H1 (cell line): ENCODE results near the gene DAP. TPM values are rescaled to one million over a fixed set of nuclear protein-coding genes. Genes with fewer than 3 reads are reported as not detected.

ENCODE experiments used
- CTCF ChIA-PET: fragments of 300-600 bp; sonication (Branson Sonifier 250); formaldehyde crosslinking; loops from one replicate; lab custom pipeline; 2021; ENCODE audit not compliant: partially characterized antibody; lab: Charles Lee
- POLR2A ChIA-PET: fragments of 300-600 bp; sonication (Branson Sonifier 250); formaldehyde crosslinking; loops from one replicate; lab custom pipeline; 2021; ENCODE audit warnings: inconsistent platforms; ENCODE audit not compliant: partially characterized antibody; lab: Charles Lee
- DNase-seq, 2 experiments: peaks; one replicate each; pipeline versions ENCODE4 v3.0.0 to v3.0.0-alpha.2; 2010 to 2022; ENCODE audit warnings: low spot score in 2 of 2, low read depth in 1 of 2, mixed read lengths in 1 of 2
- FAIRE-seq: peaks from 2 replicates; lab custom pipeline; 2011; peaks lifted over from hg19 to GRCh38; lab: Jason Lieb, UNC
- H2AFZ ChIP-seq: 2 replicates; pipeline ENCODE4 v1.8.1; 2012; ENCODE audit warnings: low read length, inconsistent platforms
- H2AK5ac ChIP-seq: 2 replicates; pipeline ENCODE4 v1.6.1; 2013; ENCODE audit warnings: low read depth, low read length
- H2BK120ac ChIP-seq: replicated peaks from 2 replicates; pipeline ENCODE3; 2013; ENCODE audit warnings: low read depth, low read length, inconsistent platforms
- H2BK12ac ChIP-seq: 2 replicates; pipeline ENCODE4 v1.6.1; 2013; ENCODE audit warnings: low read depth, low read length
- H2BK15ac ChIP-seq: 2 replicates; pipeline ENCODE4 v1.6.1; 2013; ENCODE audit warnings: low read length
- H2BK20ac ChIP-seq: 2 replicates; pipeline ENCODE4 v1.6.1; 2013; ENCODE audit warnings: low read length
- H2BK5ac ChIP-seq: 2 replicates; pipeline ENCODE4 v1.6.1; 2013; ENCODE audit warnings: low read depth, low read length
- H3K14ac ChIP-seq: 2 replicates; pipeline ENCODE4 v1.6.1; 2013; ENCODE audit warnings: inconsistent platforms; ENCODE audit not compliant: insufficient read length
- H3K18ac ChIP-seq: 2 replicates; pipeline ENCODE4 v1.6.1; 2013; ENCODE audit warnings: low read length; ENCODE audit errors: extremely low read depth
- H3K23ac ChIP-seq: 2 replicates; pipeline ENCODE4 v1.6.1; 2013; ENCODE audit warnings: inconsistent platforms; ENCODE audit not compliant: insufficient read length
- H3K23me2 ChIP-seq: 2 replicates; pipeline ENCODE4 v1.6.1; 2013; ENCODE audit warnings: low read depth, low read length
- H3K27ac ChIP-seq: 2 replicates; pipeline ENCODE4 v1.6.1; 2011; ENCODE audit warnings: low read depth, low read length, inconsistent platforms
- H3K27me3 ChIP-seq, 4 experiments: replicated peaks in 1 of 4; 1 replicate in 1 of 4; 2 replicates in 3 of 4; pipeline versions ENCODE4 v1.6.1 to v1.8.1; 2011 to 2013; ENCODE audit warnings: low read length in 3 of 4, mild to moderate bottlenecking in 3 of 4, inconsistent platforms in 2 of 4, mixed read lengths in 2 of 4, moderate library complexity in 1 of 4; ENCODE audit not compliant: control insufficient read depth in 3 of 4, insufficient read depth in 3 of 4; ENCODE audit errors: extremely low read depth in 1 of 4
- H3K36me3 ChIP-seq, 4 experiments: 2 replicates each; pipeline versions ENCODE4 v1.6.1 to v1.8.1; 2011 to 2013; ENCODE audit warnings: mild to moderate bottlenecking in 4 of 4, low read length in 3 of 4, moderate library complexity in 2 of 4, control low read depth in 1 of 4, inconsistent platforms in 1 of 4; ENCODE audit not compliant: insufficient read depth in 4 of 4, control insufficient read depth in 2 of 4
- H3K4ac ChIP-seq: replicated peaks from 2 replicates; pipeline ENCODE3; 2013; ENCODE audit warnings: low read length, low read depth, mixed read lengths, inconsistent platforms; ENCODE audit not compliant: insufficient read length
- H3K4me1 ChIP-seq, 4 experiments: replicated peaks in 1 of 4; 1 replicate in 1 of 4; 2 replicates in 3 of 4; pipeline versions ENCODE4 v1.6.1 to v1.8.1; 2011 to 2013; ENCODE audit warnings: low read length in 3 of 4, inconsistent platforms in 2 of 4, mixed read lengths in 1 of 4; ENCODE audit not compliant: insufficient read depth in 4 of 4, control insufficient read depth in 3 of 4
- H3K4me2 ChIP-seq, 2 experiments: 2 replicates each; pipeline versions ENCODE4 v1.6.1 to v1.8.1; 2011 to 2013; ENCODE audit warnings: low read depth in 2 of 2, low read length in 2 of 2, control low read depth in 1 of 2, inconsistent platforms in 1 of 2, mild to moderate bottlenecking in 1 of 2; ENCODE audit not compliant: insufficient read depth in 1 of 2
- H3K4me3 ChIP-seq, 4 experiments: fragments of 200-600, 300-600 bp in 1 of 4; sonication (generic), shearing (Covaris generic), sonication (Bioruptor Twin) in 1 of 4; 2 replicates each; pipeline versions ENCODE4 v1.5.1 to v1.8.1; 2011 to 2016; ENCODE audit warnings: low read length in 4 of 4, low read depth in 3 of 4, control low read depth in 2 of 4, inconsistent platforms in 2 of 4, mild to moderate bottlenecking in 2 of 4, mixed read lengths in 1 of 4, moderate library complexity in 1 of 4; ENCODE audit not compliant: insufficient read depth in 2 of 4; ENCODE audit errors: extremely low read depth in 1 of 4
- H3K56ac ChIP-seq: replicated peaks from 2 replicates; pipeline ENCODE3; 2013; ENCODE audit warnings: low read depth, mild to moderate bottlenecking, mixed read lengths, low read length, inconsistent platforms; ENCODE audit not compliant: insufficient read length
- H3K79me1 ChIP-seq: 2 replicates; pipeline ENCODE4 v1.6.1; 2013; ENCODE audit warnings: low read depth, low read length, control low read depth
- H3K79me2 ChIP-seq, 2 experiments: 2 replicates each; pipeline versions ENCODE4 v1.6.1 to v1.8.1; 2012 to 2013; ENCODE audit warnings: low read length in 2 of 2, mild to moderate bottlenecking in 2 of 2, inconsistent platforms in 1 of 2; ENCODE audit not compliant: insufficient read depth in 2 of 2, control insufficient read depth in 1 of 2
- H3K9ac ChIP-seq, 4 experiments: replicated peaks in 1 of 4; 1 replicate in 1 of 4; 2 replicates in 3 of 4; pipeline versions ENCODE4 v1.6.1 to v1.8.1; 2011 to 2013; ENCODE audit warnings: low read depth in 3 of 4, low read length in 3 of 4, control low read depth in 2 of 4, mild to moderate bottlenecking in 2 of 4, moderate library complexity in 2 of 4, inconsistent platforms in 1 of 4; ENCODE audit errors: extremely low read depth in 1 of 4
- H3K9me3 ChIP-seq, 2 experiments: 2 replicates each; pipeline versions ENCODE4 v1.6.1 to v1.8.1; 2012 to 2013; ENCODE audit warnings: mild to moderate bottlenecking in 2 of 2, moderate library complexity in 2 of 2, control low read depth in 1 of 2, inconsistent platforms in 1 of 2, low read depth in 1 of 2, low read length in 1 of 2, mixed read lengths in 1 of 2; ENCODE audit not compliant: insufficient read depth in 2 of 2
- H4K20me1 ChIP-seq, 2 experiments: replicated peaks in 1 of 2; 2 replicates each; pipeline versions ENCODE3 to v1.8.1; 2011 to 2013; ENCODE audit warnings: inconsistent platforms in 2 of 2, low read length in 2 of 2, mild to moderate bottlenecking in 1 of 2; ENCODE audit not compliant: insufficient read depth in 2 of 2, control insufficient read depth in 1 of 2
- H4K5ac ChIP-seq: 2 replicates; pipeline ENCODE4 v1.6.1; 2013; ENCODE audit warnings: low read length, low read depth, mixed read lengths, inconsistent platforms; ENCODE audit not compliant: insufficient read length
- H4K8ac ChIP-seq: 2 replicates; pipeline ENCODE4 v1.8.0; 2013; ENCODE audit warnings: mild to moderate bottlenecking, moderate library complexity, low read length, inconsistent platforms; ENCODE audit not compliant: insufficient read depth; ENCODE audit errors: extremely low read depth
- H4K91ac ChIP-seq: replicated peaks from 2 replicates; pipeline ENCODE3; 2013; ENCODE audit warnings: low read length, mixed read lengths, inconsistent platforms; ENCODE audit not compliant: insufficient read length
- ASH2L ChIP-seq: fragments of 200-600, 300-600 bp; sonication (generic); IDR thresholded peaks from one replicate; pipeline ENCODE4 v1.7.1; 2017; ENCODE audit warnings: low read length
- TCF12 ChIP-seq: IDR thresholded peaks from 2 replicates; pipeline ENCODE4 v1.6.1; 2011; ENCODE audit warnings: low read depth, mild to moderate bottlenecking, low read length
- WGBS, 2 experiments: shearing (Covaris generic) in 1 of 2; methylation state at CpG; one replicate each; pipeline versions ENCODE4 v1.1.6 to v1.1.7; 2013 to 2015; ENCODE audit warnings: low lambda C conversion rate in 2 of 2, mixed read lengths in 2 of 2, inconsistent platforms in 1 of 2, low coverage in 1 of 2, missing lambda C conversion rate in 1 of 2; ENCODE audit not compliant: insufficient replicate concordance in 2 of 2, insufficient coverage in 1 of 2, insufficient read length in 1 of 2; ENCODE audit errors: extremely low coverage in 1 of 2, missing lambda C conversion rate in 1 of 2; 5-methylcytosine and 5-hydroxymethylcytosine counted together
- polyA plus RNA-seq, 7 experiments: library from polyadenylated mRNA; depleted of rRNA in 3 of 7; stranded (reverse) in 5 of 7; unstranded in 2 of 7; fragments of >200 nt in 5 of 7; fragments of 200-250 nt in 2 of 7; gene quantifications; 1 replicate in 5 of 7; 2 replicates in 1 of 7; 4 replicates in 1 of 7; pipeline versions ENCODE4 v1.2.1 to v1.2.3, GENCODE V29; 2011 to 2013; ENCODE audit warnings: missing spikeins in 2 of 7, mixed read lengths in 2 of 7
- total RNA-seq: library from RNA; stranded (reverse); fragmentation: NEBNext Ultra II Directional; extraction: Animal tissue kit (Norgen Biotek cat#: 25700); gene quantifications from 2 replicates; pipeline ENCODE4 v1.2.1, GENCODE V29; 2021

DAP gene
- total and polyA plus RNA-seq, 2 of the 8 experiments (the other 6 are each of a cell fraction or from before 2014, with no cell fraction given), result 26.2 to 44.4 TPM

- no peak overlapping the region for H3K4me2 ChIP-seq
- H3K23me2 ChIP-seq, result peaks cover 6% of the 10 kb centered on the region; the same call in 1 of the 2 replicates
- H3K23ac ChIP-seq, result no peak overlapping the region
- 0 out of 2 replicates have a peak overlapping the region, but pooled peaks have one; percentile 38 for H2BK20ac ChIP-seq
- H4K20me1 ChIP-seq, result peaks cover 0 to 5% of the 10 kb centered on the region in 2 experiments
- H3K4ac ChIP-seq, result no peak overlapping the region
- no peak overlapping the region for H2AFZ ChIP-seq
- no peak overlapping the region for H3K27ac ChIP-seq
- no peak overlapping the region for H2AK5ac ChIP-seq
- no peaks in the 10 kb centered on the region for H3K79me2 ChIP-seq
- H3K36me3 ChIP-seq, result no peaks in the 10 kb centered on the region
- TF ChIP-seq TCF12 (no peak), ASH2L (no peak)
- WGBS, 2 experiments, result 96% methylated on average over 9 of the region's 9 CpGs; no CpG with 5 or more reads in 1 of the 2 experiments
- ChIA-PET CTCF (interaction anchor here (1.0 kb wide), 1 partner anchor 13 kb away, joined by 3 read pairs; no protein-coding TSS in a partner anchor), POLR2A (interaction anchor here (0.7 kb wide), 1 partner anchor 9 kb away, joined by 3 read pairs; no protein-coding TSS in a partner anchor)
- no peak overlapping the region for H3K56ac ChIP-seq
- no peak overlapping the region for H3K9ac ChIP-seq
- H3K79me1 ChIP-seq, result no peaks in the 10 kb centered on the region
- H2BK15ac ChIP-seq, result peak overlapping the region; percentile 93; the same call in 1 of the 2 replicates
- no peak overlapping the region; the same call in 1 of the 2 replicates for H2BK12ac ChIP-seq
- no peak overlapping the region for H3K18ac ChIP-seq
- H3K27me3 ChIP-seq, result no peaks in the 10 kb centered on the region
- peaks cover 4 to 12% (median 10%) of the 10 kb centered on the region in 4 experiments; a peak in 4 of 7 replicates for H3K4me1 ChIP-seq
- H4K8ac ChIP-seq, result peak overlapping the region; percentile 71; the same call in 1 of the 2 replicates
- H2BK120ac ChIP-seq, result no peak overlapping the region
- no peak overlapping the region for H3K14ac ChIP-seq
- no peak overlapping the region for H4K91ac ChIP-seq
- no peak overlapping the region for H2BK5ac ChIP-seq
- no peak overlapping the region for H3K4me3 ChIP-seq
- DNase-seq (no peak), FAIRE-seq (no peak)
- H4K5ac ChIP-seq, result no peak overlapping the region
- no peaks in the 10 kb centered on the region for H3K9me3 ChIP-seq
Measured at GRCh38 chr5:10665799-10666198, 95.2 kb downstream of the DAP start.
